Measurements from ENCODE around the gene SRD5A2. TPM values are rescaled to one million over a fixed set of nuclear protein-coding genes. Genes with fewer than 3 reads are reported as not detected.

The SRD5A2 gene
- not detected in 2 replicates for total RNA-seq

DNA sequence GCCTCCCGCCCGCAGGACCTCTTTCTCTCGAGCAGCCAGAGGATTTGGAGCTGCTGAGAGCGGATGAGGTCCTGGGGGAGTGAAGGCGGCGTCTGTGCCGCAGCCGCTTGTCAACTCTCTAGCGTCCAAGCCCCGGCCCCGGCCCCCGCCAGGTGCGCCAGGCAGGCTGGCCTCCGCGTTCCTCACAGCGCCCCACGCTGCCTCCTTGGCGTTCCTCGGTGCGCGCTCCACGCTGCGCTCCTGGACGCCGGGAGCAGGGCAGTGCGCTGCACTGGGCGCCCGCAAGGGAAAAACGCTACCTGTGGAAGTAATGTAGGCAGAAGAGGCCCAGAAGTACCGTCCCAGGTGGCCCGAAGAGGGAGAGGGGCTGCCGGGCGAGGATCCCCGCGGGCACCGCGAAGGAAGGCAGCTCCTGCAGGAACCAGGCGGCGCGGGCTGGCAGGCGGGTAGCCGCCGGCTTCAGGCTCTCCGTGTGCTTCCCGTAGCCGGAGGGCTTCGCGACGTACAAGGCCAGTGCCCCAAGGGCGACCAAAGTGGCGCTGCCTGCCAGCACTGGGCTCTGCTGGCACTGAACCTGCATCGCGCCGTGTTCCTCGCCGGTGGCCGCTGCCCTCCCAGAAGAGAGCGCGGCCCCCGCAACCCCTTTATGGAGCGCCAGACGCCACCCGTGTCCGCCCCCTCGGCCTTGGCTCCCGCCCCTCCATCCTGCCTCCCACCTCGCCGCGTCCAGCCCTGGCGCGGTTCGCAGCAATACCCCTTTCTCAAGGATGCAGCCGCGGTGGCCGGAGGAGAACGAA lies at the start of gene SRD5A2:
SRD5A2 (minus strand) TSS at position 618 of the 797 bp plus-strand sequence; CDS start at position 580, 38 bp downstream.

Other genes starting within 250 kb of the SRD5A2 start
- not detected in 2 replicates for gene XDH, start 166.2 kb downstream of the SRD5A2 start, total RNA-seq